Gastrocnemius medialis (tissue), 4 donors: Measurements from ENCODE around the gene PRKCZ. TPM values are rescaled to one million over a fixed set of nuclear protein-coding genes. Genes with fewer than 3 reads are reported as not detected.

ENCODE experiments used
- ATAC-seq, 2 donors: fragments of 150-250 bp; one replicate each; pipeline ENCODE4 v1.9.1; 2016
- DNase-seq, 2 donors: peaks; one replicate each; pipeline ENCODE4 v3.0.0-alpha.2; 2019
- H3K27ac ChIP-seq, 4 donors: fragments of 200-600 bp; sonication (generic); 1 replicate in 1 of 4; 2 replicates in 3 of 4; pipeline ENCODE4 v1.5.1; 2016 to 2018; ENCODE audit warnings: mild to moderate bottlenecking in 2 of 4, moderate library complexity in 1 of 4
- H3K27me3 ChIP-seq, 3 donors: fragments of 200-600 bp; sonication (generic) in 2 of 3; 1 replicate in 1 of 3; 2 replicates in 2 of 3; pipeline versions ENCODE4 v1.5.1 to v1.6.0; 2016 to 2019; ENCODE audit warnings: mild to moderate bottlenecking in 1 of 3, moderate library complexity in 1 of 3
- H3K36me3 ChIP-seq, 2 donors: fragments of 200-600 bp; sonication (generic) in 1 of 2; one replicate each; pipeline ENCODE4 v1.5.1; 2017 to 2018
- H3K4me1 ChIP-seq, 2 donors: fragments of 200-600 bp; sonication (generic) in 1 of 2; one replicate each; pipeline ENCODE4 v1.5.1; 2016 to 2017; ENCODE audit warnings: mild to moderate bottlenecking in 2 of 2
- H3K4me3 ChIP-seq, 4 donors: fragments of 200-600 bp; sonication (generic) in 3 of 4; 1 replicate in 1 of 4; 2 replicates in 3 of 4; pipeline ENCODE4 v1.5.1; 2016 to 2019; ENCODE audit warnings: mild to moderate bottlenecking in 2 of 4
- H3K9me3 ChIP-seq, 3 donors: fragments of 200-600 bp; sonication (generic) in 2 of 3; 1 replicate in 1 of 3; 2 replicates in 2 of 3; pipeline ENCODE4 v1.5.1; 2016 to 2019
- CTCF ChIP-seq, 5 experiments: fragments of 450-650 bp in 3 of 5; fragments of 200-600 bp in 2 of 5; sonication (generic) in 2 of 5; IDR thresholded peaks in 4 of 5; conservative IDR thresholded peaks in 1 of 5; 1 replicate in 4 of 5; 2 replicates in 1 of 5; pipeline ENCODE4 v1.5.1; 2016 to 2019; ENCODE audit warnings: antibody characterized with exemption in 5 of 5, mild to moderate bottlenecking in 3 of 5, moderate library complexity in 3 of 5
- POLR2A ChIP-seq, 2 donors: fragments of 450-650 bp; IDR thresholded peaks; one replicate each; pipeline ENCODE4 v1.6.1; 2017; ENCODE audit warnings: antibody characterized with exemption in 2 of 2, mild to moderate bottlenecking in 2 of 2, moderate library complexity in 2 of 2
- in situ Hi-C, 4 donors: fragments of 200-750 bp; cut with MboI; loops; one replicate each; pipeline versions ENCODE4 v1.15.0 to v1.8.0; 2017; ENCODE audit warnings: low sequenced_read_pairs in 4 of 4
- intact Hi-C: fragments of 100-400 bp; cut with DNase I; formaldehyde crosslinking; loops from one replicate; pipeline ENCODE4 v1.15.1; 2023; ENCODE audit warnings: low total_unique reads
- total RNA-seq, 4 donors: library from RNA; depleted of rRNA; stranded (reverse); fragments of >200 nt; gene quantifications; one replicate each; pipeline versions ENCODE4 v1.1.0 to v1.2.3, GENCODE V29; 2016

Gene PRKCZ
- total RNA-seq, 4 donors from 2014 or later = 0.16 to 0.87 TPM; not detected in 2

GRCh38 chr1:2233468-2233867 is 183.3 kb downstream of the PRKCZ start:
- no peaks in the 10 kb centered on the region for H3K9me3 ChIP-seq
- in situ Hi-C loops (no loop called here), intact Hi-C loops (loop anchor here (5.0 kb wide), 1 partner anchor 79 kb away; no protein-coding TSS in a partner anchor)
- peaks cover 86 to 92% of the 10 kb centered on the region in 2 donors for H3K4me1 ChIP-seq
- H3K4me3 ChIP-seq = peak overlapping the region in 3 of 4 donors; percentile 60 to 65 (median 61)
- no peak for TF ChIP-seq CTCF (IDR thresholded peaks at IDR 0.05 in 4 of 5, conservative IDR thresholded peaks at IDR 0.05 in 1 of 5)
- no peaks in the 10 kb centered on the region for H3K36me3 ChIP-seq
- H3K27me3 ChIP-seq = no peaks in the 10 kb centered on the region
- DNase-seq = no peak
- no peak for ATAC-seq
- H3K27ac ChIP-seq = peak overlapping the region; percentile 83 to 93 (median 85)

GRCh38 chr1:2233997-2234761 is 184.0 kb downstream of the PRKCZ start:
- Histone ChIP-seq H3K36me3 (no peaks in the 10 kb centered on the region), H3K4me3 (peak overlapping the region; percentile 24 to 39 (median 32)), H3K27ac (peak overlapping the region; percentile 83 to 93 (median 85)), H3K9me3 (no peaks in the 10 kb centered on the region), H3K27me3 (no peaks in the 10 kb centered on the region), H3K4me1 (peaks cover 93 to 99% of the 10 kb centered on the region in 2 donors)
- no peak for TF ChIP-seq CTCF (IDR thresholded peaks at IDR 0.05 in 4 of 5, conservative IDR thresholded peaks at IDR 0.05 in 1 of 5)
- peak in 1 of 2 donors; percentile 14 for TF ChIP-seq POLR2A (IDR thresholded peaks at IDR 0.05)
- ATAC-seq (peak; percentile 71 to 82), DNase-seq (peak; percentile 86 to 94)
- intact Hi-C loops (loop anchor here (5.0 kb wide), 1 partner anchor 78 kb away; no protein-coding TSS in a partner anchor), in situ Hi-C loops (no loop called here)

- H3K4me3 ChIP-seq = peak overlapping the region in 2 of 4 donors; percentile 2 to 24
- TF ChIP-seq CTCF (IDR thresholded peaks at IDR 0.05 in 4 of 5, conservative IDR thresholded peaks at IDR 0.05 in 1 of 5) = no peak
- no peak for TF ChIP-seq POLR2A (IDR thresholded peaks at IDR 0.05)
- in situ Hi-C loops = no loop called here
- no peaks in the 10 kb centered on the region for H3K36me3 ChIP-seq
- peak; percentile 42 to 50 for ATAC-seq
- H3K4me1 ChIP-seq = peaks cover 91 to 99% of the 10 kb centered on the region in 2 donors
- H3K9me3 ChIP-seq = no peaks in the 10 kb centered on the region
- H3K27ac ChIP-seq = peak overlapping the region; percentile 83 to 93 (median 85)
- intact Hi-C loops = loop anchor here (5.0 kb wide), 1 partner anchor 78 kb away; no protein-coding TSS in a partner anchor
- H3K27me3 ChIP-seq = no peaks in the 10 kb centered on the region
- DNase-seq = peak in 1 of 2 donors; percentile 63
Measured at GRCh38 chr1:2234762-2235113, 184.5 kb downstream of the PRKCZ start.

Other genes with a start within 250 kb of the PRKCZ start
- gene GNB1, start 159.3 kb upstream of the PRKCZ start, total RNA-seq = 10 to 100 TPM; 29.9 to 44.1 (median 37.2) TPM
- gene CALML6, start 135.2 kb upstream of the PRKCZ start, total RNA-seq = 1 to 10 TPM in 2 of 4 donors, not detected in 2; 4.8 to 7.0 TPM
- 100 to 1,000 TPM in 1 of 4 donors, 10 to 100 TPM in 3; 43.3 to 155 (median 67.2) TPM for gene TMEM52, start 131.1 kb upstream of the PRKCZ start, total RNA-seq
- gene CFAP74, start 46.6 kb upstream of the PRKCZ start, total RNA-seq = not detected
- gene GABRD, start 31.1 kb upstream of the PRKCZ start, total RNA-seq = 1 to 10 TPM in 1 of 4 donors, not detected in 3; 1.9 TPM
- 10 to 100 TPM; 12.1 to 26.2 (median 17.3) TPM for gene FAAP20, start 144.4 kb downstream of the PRKCZ start, total RNA-seq
- 10 to 100 TPM in 3 of 4 donors, 1 to 10 TPM in 1; 7.8 to 32.2 (median 22.4) TPM for gene SKI, start 177.9 kb downstream of the PRKCZ start, total RNA-seq